ENCODE measurements around the gene ZFHX3. TPM values are rescaled to one million over a fixed set of nuclear protein-coding genes. Genes with fewer than 3 reads are reported as not detected.

Gene ZFHX3
- total RNA-seq, 1 experiment from 2014 or later: 1.5 TPM

DNA sequence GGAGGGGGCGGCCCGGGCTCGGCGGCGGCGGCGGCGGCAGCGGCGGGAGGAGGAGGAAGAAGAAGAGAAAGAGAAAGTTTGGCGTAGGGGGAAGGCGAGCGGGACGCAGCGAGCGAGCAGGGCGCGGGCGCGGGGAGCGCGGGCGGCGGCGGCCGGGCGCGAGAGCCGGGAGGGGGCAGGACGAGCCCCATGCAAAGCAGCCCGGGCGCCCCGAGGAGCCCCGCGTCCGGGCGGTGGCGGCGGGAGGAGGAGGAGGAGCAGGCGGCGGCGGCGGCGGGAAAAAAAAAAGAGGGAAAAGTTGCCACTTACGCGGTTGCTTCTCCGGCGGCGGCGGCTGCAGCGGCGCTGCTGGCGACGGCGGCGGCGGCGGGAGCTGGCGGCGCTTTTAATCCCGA lies 10.3 kb upstream of the ZFHX3 start:
- Histone ChIP-seq H3K14ac (ENCODE audit: insufficient read depth, low read length) (no peak overlapping the region), H2BK5ac (ENCODE audit: insufficient read length, low read length) (no peak overlapping the region), H3K4me1 (ENCODE audit: insufficient read depth, low read length) (peaks cover 6% of the 10 kb centered on the region), H3K9me3 (ENCODE audit: control insufficient read depth, low read depth, low read length) (no peaks in the 10 kb centered on the region), H2BK12ac (ENCODE audit: insufficient read length, low read depth, low read length) (no peak overlapping the region), H2BK15ac (ENCODE audit: low read depth, low read length) (no peak overlapping the region), H3K4ac (ENCODE audit: low read depth, low read length) (no peak overlapping the region), H4K20me1 (ENCODE audit: control insufficient read depth, insufficient read depth, insufficient read length) (no peaks in the 10 kb centered on the region), H4K91ac (ENCODE audit: insufficient read length, low read depth, low read length) (no peak overlapping the region), H2BK20ac (ENCODE audit: low read depth, low read length, poor library complexity, severe bottlenecking) (no peak overlapping the region), H2AK5ac (ENCODE audit: insufficient read length, low read length) (no peak overlapping the region), H2AFZ (ENCODE audit: low read length) (no peak overlapping the region), H3K27me3 (ENCODE audit: insufficient read depth, low read length) (peaks cover 39% of the 10 kb centered on the region), H3T11ph (ENCODE audit: low read length) (no peak overlapping the region), H3K9ac (ENCODE audit: extremely low read depth, insufficient read length, low read length) (no peak overlapping the region), H3K23me2 (ENCODE audit: insufficient read length, low read depth, low read length, poor library complexity, severe bottlenecking) (peaks cover 11% of the 10 kb centered on the region), H4K5ac (ENCODE audit: insufficient read length, low read depth, low read length) (no peak overlapping the region), H3K79me1 (ENCODE audit: insufficient read depth, low read depth, low read length, poor library complexity, severe bottlenecking) (no peaks in the 10 kb centered on the region), H3K27ac (ENCODE audit: insufficient read length, low read depth, low read length) (no peak overlapping the region), H2BK120ac (ENCODE audit: low read depth, low read length, poor library complexity, severe bottlenecking) (no peak overlapping the region), H3K56ac (ENCODE audit: insufficient read length, low read depth, low read length) (no peak overlapping the region), H4K8ac (replicated peaks; ENCODE audit: insufficient read length, low read depth, low read length) (no peak overlapping the region), H3K79me2 (ENCODE audit: insufficient read depth, low read length) (no peaks in the 10 kb centered on the region), H3K23ac (ENCODE audit: insufficient read length, low read depth, low read length) (no peak overlapping the region), H3K4me2 (ENCODE audit: insufficient read depth, insufficient read length, low read length) (no peak overlapping the region), H3K18ac (ENCODE audit: insufficient read length, low read depth, low read length) (no peak overlapping the region)
- Mint-ChIP-seq H3K9me3 (no peaks in the 10 kb centered on the region; a peak in 1 of 5 replicates), H3K36me3 (ENCODE audit: insufficient read depth in 1 of 3, low read depth in 3 of 3) (peaks cover 0 to 2% (median 0%) of the 10 kb centered on the region in 3 experiments; a peak in 1 of 7 replicates), H3K4me1 (peaks cover 35 to 66% of the 10 kb centered on the region in 2 experiments), H3K27me3 (ENCODE audit: low read depth) (peaks cover 46% of the 10 kb centered on the region), H3K4me3 (peak overlapping the region; percentile 65 to 73), H3K27ac (no peak overlapping the region)
- no peak for DNase-seq
- TF ChIP-seq, protein P1, sequence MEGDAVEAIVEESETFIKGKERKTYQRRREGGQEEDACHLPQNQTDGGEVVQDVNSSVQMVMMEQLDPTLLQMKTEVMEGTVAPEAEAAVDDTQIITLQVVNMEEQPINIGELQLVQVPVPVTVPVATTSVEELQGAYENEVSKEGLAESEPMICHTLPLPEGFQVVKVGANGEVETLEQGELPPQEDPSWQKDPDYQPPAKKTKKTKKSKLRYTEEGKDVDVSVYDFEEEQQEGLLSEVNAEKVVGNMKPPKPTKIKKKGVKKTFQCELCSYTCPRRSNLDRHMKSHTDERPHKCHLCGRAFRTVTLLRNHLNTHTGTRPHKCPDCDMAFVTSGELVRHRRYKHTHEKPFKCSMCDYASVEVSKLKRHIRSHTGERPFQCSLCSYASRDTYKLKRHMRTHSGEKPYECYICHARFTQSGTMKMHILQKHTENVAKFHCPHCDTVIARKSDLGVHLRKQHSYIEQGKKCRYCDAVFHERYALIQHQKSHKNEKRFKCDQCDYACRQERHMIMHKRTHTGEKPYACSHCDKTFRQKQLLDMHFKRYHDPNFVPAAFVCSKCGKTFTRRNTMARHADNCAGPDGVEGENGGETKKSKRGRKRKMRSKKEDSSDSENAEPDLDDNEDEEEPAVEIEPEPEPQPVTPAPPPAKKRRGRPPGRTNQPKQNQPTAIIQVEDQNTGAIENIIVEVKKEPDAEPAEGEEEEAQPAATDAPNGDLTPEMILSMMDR (conservative IDR thresholded peaks at IDR 0.05): no peak
- WGBS (ENCODE audit: extremely low coverage, insufficient read length, low lambda C conversion rate): no CpG with 5 or more reads among the region's 61 CpGs

Measured in H9 (cell line).